ENCODE measurements around the gene SORCS2.

DNA sequence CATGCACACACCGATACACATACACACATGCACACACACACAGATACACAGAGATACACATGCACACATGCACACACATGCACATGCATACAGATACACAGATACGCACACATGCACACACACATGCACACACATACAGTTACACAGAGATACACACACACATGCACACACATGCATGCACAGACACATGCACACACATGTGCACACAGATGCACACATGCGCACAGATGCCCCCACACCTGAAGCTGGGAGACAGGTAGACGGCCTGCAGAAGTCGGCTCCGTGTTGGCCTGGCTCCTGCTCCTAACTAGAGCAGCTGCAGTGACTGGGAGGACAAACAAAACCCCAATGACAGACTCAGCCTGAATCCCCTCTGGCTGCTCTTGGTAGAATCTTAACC is 195.6 kb downstream of the SORCS2 start:
- no peak for TF ChIP-seq EZH2 (IDR thresholded peaks at IDR 0.05)
- no peak for TF ChIP-seq CTCF (IDR thresholded peaks at IDR 0.05)
- no peak for TF ChIP-seq EZH2phosphoT487 (IDR thresholded peaks at IDR 0.05)

All from neural progenitor cell (in vitro differentiated cells).